HEK293T (cell line): ENCODE results near the gene ASS1.
A peak's percentile ranks its signal among the peaks of the same experiment; 100 is the strongest.

Source experiments
- CTCF ChIA-PET: fragments of 350-600 bp; formaldehyde crosslinking; extraction: SDS; loops from one replicate; lab custom pipeline; 2021; ENCODE audit warnings: antibody characterized with exemption, inconsistent platforms; lab: Yijun Ruan, JAX
- POLR2A ChIA-PET: fragments of 350-600 bp; formaldehyde crosslinking; extraction: SDS; loops from one replicate; lab custom pipeline; 2020; ENCODE audit warnings: antibody characterized with exemption, inconsistent platforms; lab: Yijun Ruan, JAX
- DNase-seq: peaks from one replicate; pipeline ENCODE4 v3.0.0; 2012; ENCODE audit warnings: mixed read lengths; ENCODE audit errors: extremely low spot score
- ARNT ChIP-seq: fragments of 450-650 bp; IDR thresholded peaks from 2 replicates; pipeline ENCODE4 v1.6.1; 2017; ENCODE audit warnings: mild to moderate bottlenecking
- BHLHE40 ChIP-seq: fragments of 450-650 bp; IDR thresholded peaks from 2 replicates; pipeline ENCODE4 v1.6.1; 2016; ENCODE audit warnings: mild to moderate bottlenecking, moderate library complexity, borderline replicate concordance
- CTBP1 ChIP-seq: fragments of 450-650 bp; IDR thresholded peaks from 2 replicates; pipeline ENCODE4 v1.6.1; 2016; ENCODE audit warnings: borderline replicate concordance
- ELF4 ChIP-seq: fragments of 450-650 bp; IDR thresholded peaks from 2 replicates; pipeline ENCODE4 v1.6.1; 2017; ENCODE audit warnings: antibody characterized with exemption
- FOXA1 ChIP-seq: fragments of 450-650 bp; IDR thresholded peaks from 2 replicates; pipeline ENCODE4 v1.6.1; 2016; ENCODE audit warnings: mild to moderate bottlenecking
- FOXK2 ChIP-seq: fragments of 450-650 bp; IDR thresholded peaks from 2 replicates; pipeline ENCODE4 v1.6.1; 2016; ENCODE audit warnings: mild to moderate bottlenecking
- FOXM1 ChIP-seq: fragments of 450-650 bp; IDR thresholded peaks from 2 replicates; pipeline ENCODE4 v1.6.1; 2017; ENCODE audit warnings: mild to moderate bottlenecking, borderline replicate concordance
- HDGF ChIP-seq: fragments of 450-650 bp; IDR thresholded peaks from 2 replicates; pipeline ENCODE4 v1.6.1; 2017; ENCODE audit warnings: antibody characterized with exemption, borderline replicate concordance
- L3MBTL2 ChIP-seq: fragments of 450-650 bp; conservative IDR thresholded peaks from 2 replicates; pipeline ENCODE4 v1.6.1; 2016; ENCODE audit warnings: mild to moderate bottlenecking
- LEF1 ChIP-seq: fragments of 450-650 bp; IDR thresholded peaks from 2 replicates; pipeline ENCODE4 v1.6.1; 2017; ENCODE audit warnings: mild to moderate bottlenecking, borderline replicate concordance
- NFRKB ChIP-seq: fragments of 450-650 bp; IDR thresholded peaks from 2 replicates; pipeline ENCODE4 v1.6.1; 2016; ENCODE audit warnings: mild to moderate bottlenecking, moderate library complexity
- PKNOX1 ChIP-seq: fragments of 450-650 bp; IDR thresholded peaks from 2 replicates; pipeline ENCODE4 v1.6.1; 2016
- SP1 ChIP-seq: fragments of 450-650 bp; IDR thresholded peaks from 2 replicates; pipeline ENCODE4 v1.6.1; 2017
- SUZ12 ChIP-seq: fragments of 450-650 bp; IDR thresholded peaks from 2 replicates; pipeline ENCODE4 v1.6.1; 2016; ENCODE audit warnings: mild to moderate bottlenecking
- TARDBP ChIP-seq: fragments of 450-650 bp; IDR thresholded peaks from 2 replicates; pipeline ENCODE4 v1.6.1; 2016
- ZNF384 ChIP-seq: fragments of 450-650 bp; IDR thresholded peaks from 2 replicates; pipeline ENCODE4 v1.6.1; 2016

Gene ASS1

GRCh38 chr9:130548103-130548502 is 103.3 kb downstream of the ASS1 start:
- TF ChIP-seq NFRKB (no peak), SP1 (no peak), SUZ12 (no peak)
- DNase-seq: no peak
- ChIA-PET CTCF (no interaction called here), POLR2A (no interaction called here)

DNA sequence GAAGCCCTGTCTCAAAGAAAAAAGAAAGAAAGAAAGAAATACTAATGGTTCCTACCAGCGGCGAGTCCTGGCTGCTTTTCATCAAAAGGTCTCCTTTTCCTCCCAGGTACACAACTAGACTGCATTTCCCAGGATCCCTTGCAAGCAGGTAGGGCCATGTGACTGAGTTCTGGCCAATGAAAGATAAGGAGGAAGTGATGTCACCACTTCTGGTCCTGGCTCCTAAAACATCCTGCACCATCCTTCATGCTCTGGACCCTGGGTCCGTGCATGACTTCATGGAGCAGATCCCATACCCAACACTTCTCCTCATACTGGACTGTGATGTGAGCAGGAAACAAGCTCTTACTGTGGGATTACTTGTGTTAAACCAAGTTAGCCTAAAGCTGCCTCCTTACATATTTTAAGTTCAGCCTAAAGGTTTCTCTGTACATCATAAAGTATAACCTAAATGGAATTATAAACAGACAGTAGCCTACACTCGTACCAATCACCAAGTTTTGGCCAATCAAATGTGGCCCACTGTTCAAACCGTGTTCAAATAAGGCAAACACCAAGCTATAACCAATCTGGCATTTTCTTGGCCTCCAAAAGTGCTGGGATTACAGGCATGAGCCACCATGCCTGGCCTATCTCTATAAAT is 104.5 kb downstream of the ASS1 start:
- DNase-seq: peak; percentile 42
- ChIA-PET POLR2A (no interaction called here), CTCF (no interaction called here)
- TF ChIP-seq PKNOX1: no peak
- no peak for TF ChIP-seq ZNF384
- TF ChIP-seq ELF4: no peak
- no peak for TF ChIP-seq NFRKB
- TF ChIP-seq TARDBP: no peak
- TF ChIP-seq ARNT: no peak
- no peak for TF ChIP-seq FOXM1
- TF ChIP-seq FOXA1: no peak
- no peak for TF ChIP-seq SUZ12
- TF ChIP-seq BHLHE40: no peak
- TF ChIP-seq LEF1: no peak
- TF ChIP-seq CTBP1: no peak
- TF ChIP-seq HDGF: no peak
- TF ChIP-seq FOXK2: no peak
- TF ChIP-seq L3MBTL2: no peak
- TF ChIP-seq SP1: no peak
